B cell (primary cell): ENCODE data around the gene WDR45. TPM values are rescaled to one million over a fixed set of nuclear protein-coding genes. Genes with fewer than 3 reads are reported as not detected.
A peak's percentile ranks its signal among the peaks of the same experiment; 100 is the strongest.

Experiments used
- ATAC-seq: fragments of 200-7000 bp; cut with Tn5 transposase; one replicate; pipeline ENCODE4 v1.10.0; 2021; ENCODE audit warnings: low read depth, mild to moderate bottlenecking, moderate number of reproducible peaks, moderate library complexity
- CTCF ChIA-PET: fragments of 350-600 bp; sonication (Branson Sonifier 250); formaldehyde crosslinking; loops from one replicate; lab custom pipeline; 2021; ENCODE audit warnings: antibody characterized with exemption, inconsistent platforms; lab: Charles Lee
- POLR2A ChIA-PET: fragments of 350-600 bp; sonication (Branson Sonifier 250); formaldehyde crosslinking; loops from one replicate; lab custom pipeline; 2021; ENCODE audit warnings: antibody characterized with exemption; lab: Charles Lee
- DNase-seq: peaks from one replicate; pipeline ENCODE4 v3.0.0; 2013
- H2AFZ ChIP-seq: 2 replicates; pipeline ENCODE4 v1.6.1; 2012; ENCODE audit warnings: mild to moderate bottlenecking, low read depth, low read length; ENCODE audit not compliant: insufficient read depth, poor library complexity, severe bottlenecking
- H3K27ac ChIP-seq, 2 donors: 1 replicate in 1 of 2; 2 replicates in 1 of 2; pipeline ENCODE4 v1.5.1; 2012 to 2013; ENCODE audit warnings: low read length in 2 of 2, mild to moderate bottlenecking in 2 of 2, moderate library complexity in 1 of 2
- H3K27me3 ChIP-seq, 4 experiments: fragments of 200-600 bp in 1 of 4; sonication (generic) in 1 of 4; replicated peaks in 1 of 4; 1 replicate in 2 of 4; 2 replicates in 2 of 4; pipeline versions ENCODE4 v1.6.1 to v1.7.0; 2013 to 2016; ENCODE audit warnings: low read length in 3 of 4, mild to moderate bottlenecking in 2 of 4, mixed read lengths in 1 of 4, moderate library complexity in 1 of 4; ENCODE audit not compliant: insufficient read depth in 4 of 4, control insufficient read depth in 3 of 4; ENCODE audit errors: control extremely low read depth in 1 of 4
- H3K36me3 ChIP-seq, 2 experiments: replicated peaks in 1 of 2; 1 replicate in 1 of 2; 2 replicates in 1 of 2; pipeline versions ENCODE4 v1.6.1 to v1.7.1; 2013; ENCODE audit warnings: low read length in 1 of 2; ENCODE audit not compliant: insufficient read depth in 2 of 2, control insufficient read depth in 1 of 2; ENCODE audit errors: control extremely low read depth in 1 of 2, extremely low read depth in 1 of 2
- H3K4me1 ChIP-seq, 2 donors: fragments of 200-600 bp in 1 of 2; sonication (generic) in 1 of 2; 1 replicate in 1 of 2; 2 replicates in 1 of 2; pipeline versions ENCODE4 v1.5.1 to v1.6.1; 2013 to 2017; ENCODE audit warnings: low read length in 2 of 2; ENCODE audit not compliant: control insufficient read depth in 2 of 2, insufficient read depth in 2 of 2
- H3K4me2 ChIP-seq: replicated peaks from 2 replicates; pipeline ENCODE3; 2012; ENCODE audit warnings: mild to moderate bottlenecking, low read depth, low read length; ENCODE audit not compliant: poor library complexity, severe bottlenecking
- H3K4me3 ChIP-seq, 5 experiments: fragments of 200-600 bp in 1 of 5; sonication (generic) in 1 of 5; 1 replicate in 3 of 5; 2 replicates in 2 of 5; pipeline versions ENCODE4 v1.5.1 to v1.7.0; 2011 to 2016; ENCODE audit warnings: low read length in 4 of 5, mild to moderate bottlenecking in 4 of 5, low read depth in 2 of 5, control low read depth in 1 of 5, moderate library complexity in 1 of 5; ENCODE audit not compliant: insufficient read depth in 1 of 5; ENCODE audit errors: control extremely low read depth in 1 of 5, extremely low read depth in 1 of 5
- H3K79me2 ChIP-seq: fragments of 200-600 bp; sonication (generic); one replicate; pipeline ENCODE4 v1.6.0; 2016; ENCODE audit warnings: low read length; ENCODE audit not compliant: control insufficient read depth, insufficient read depth
- H3K9ac ChIP-seq: fragments of 200-600 bp; sonication (generic); 2 replicates; pipeline ENCODE4 v1.6.1; 2017; ENCODE audit warnings: mild to moderate bottlenecking, low read length, moderate library complexity
- H3K9me3 ChIP-seq, 3 donors: one replicate each; pipeline versions ENCODE4 v1.6.1 to v1.7.1; 2013; ENCODE audit warnings: low read length in 2 of 3; ENCODE audit not compliant: control insufficient read depth in 2 of 3, insufficient read depth in 1 of 3; ENCODE audit errors: control extremely low read depth in 1 of 3
- H4K20me1 ChIP-seq: 2 replicates; pipeline ENCODE4 v1.6.0; 2012; ENCODE audit warnings: mild to moderate bottlenecking, low read length; ENCODE audit not compliant: insufficient read depth, control insufficient read depth, poor library complexity, severe bottlenecking
- H3K27ac Mint-ChIP-seq: one replicate; pipeline ENCODE4 v1.8.0; 2021; ENCODE audit warnings: mixed read lengths
- H3K27me3 Mint-ChIP-seq: one replicate; pipeline ENCODE4 v1.8.0; 2021; ENCODE audit warnings: mixed read lengths
- H3K4me1 Mint-ChIP-seq: one replicate; pipeline ENCODE4 v1.8.0; 2021; ENCODE audit warnings: mixed read lengths
- H3K4me3 Mint-ChIP-seq: one replicate; pipeline ENCODE4 v1.8.0; 2021; ENCODE audit warnings: mixed read lengths
- H3K9me3 Mint-ChIP-seq: one replicate; pipeline ENCODE4 v1.8.0; 2022; ENCODE audit warnings: mixed read lengths; ENCODE audit not compliant: insufficient read depth
- CTCF ChIP-seq: fragments of 200-600 bp; IDR thresholded peaks from one replicate; pipeline ENCODE4 v1.8.0; 2022; ENCODE audit warnings: antibody characterized with exemption, mild to moderate bottlenecking
- EZH2 ChIP-seq: IDR thresholded peaks from 2 replicates; pipeline ENCODE4 v1.6.1; 2012; ENCODE audit warnings: borderline replicate concordance, low read depth, mild to moderate bottlenecking, moderate library complexity, low read length; ENCODE audit not compliant: insufficient read depth, poor library complexity, severe bottlenecking
- WGBS: methylation state at CpG from one replicate; pipeline ENCODE4 v1.1.5; 2013; ENCODE audit warnings: missing lambda C conversion rate; ENCODE audit not compliant: insufficient coverage; 5-methylcytosine and 5-hydroxymethylcytosine counted together
- intact Hi-C: fragments of 100-400 bp; cut with micrococcal nuclease; formaldehyde crosslinking; loops from one replicate; pipeline ENCODE4 v1.10.0; 2022
- polyA minus RNA-seq: library from RNA; depleted of rRNA, polyadenylated mRNA; stranded (reverse); fragments of >200 nt; gene quantifications from 2 replicates; pipeline ENCODE4 v1.2.3, GENCODE V29; 2012
- polyA plus RNA-seq: library from polyadenylated mRNA; depleted of rRNA; stranded (reverse); fragments of >200 nt; gene quantifications from 2 replicates; pipeline ENCODE4 v1.2.3, GENCODE V29; 2012
- total RNA-seq, 2 donors: library from RNA; stranded (reverse); fragments of 120-200 nt in 1 of 2; gene quantifications; 1 replicate in 1 of 2; 2 replicates in 1 of 2; pipeline versions ENCODE4 v1.2.3 to v1.2.4, GENCODE V29; 2013 to 2022

Gene WDR45
- total RNA-seq (92.0 and 100 TPM in 2 replicates), polyA plus RNA-seq (153 and 238 TPM in 2 replicates), polyA minus RNA-seq (83.6 and 91.3 TPM in 2 replicates)
- 44.3 TPM for total RNA-seq (2013)

- peaks cover 14% of the 10 kb centered on the region for H3K4me1 Mint-ChIP-seq
- no peaks in the 10 kb centered on the region for H3K27me3 ChIP-seq
- CTCF ChIA-PET = interaction anchor here (0.9 to 1.8 kb wide), 2 partner anchors 27 to 100 kb away, joined by 3 to 4 read pairs; no protein-coding TSS in a partner anchor
- peak within 1 kb of the TSS; percentile 67 for H2AFZ ChIP-seq
- peak within 1 kb of the TSS; percentile 27 to 73 (median 67) for H3K4me3 ChIP-seq
- no peaks in the 10 kb centered on the region for H3K79me2 ChIP-seq
- DNase-seq (peak; percentile 78), ATAC-seq (peak; percentile 79)
- H3K9me3 ChIP-seq = no peaks in the 10 kb centered on the region
- H3K4me1 ChIP-seq = peaks cover 6 to 8% of the 10 kb centered on the region in 2 donors
- H3K4me3 Mint-ChIP-seq = peak within 1 kb of the TSS; percentile 95
- peak within 1 kb of the TSS; percentile 83 for H3K4me2 ChIP-seq
- POLR2A ChIA-PET = interaction anchor here (0.6 to 1.8 kb wide), 13 partner anchors 15 to 1859 kb away, joined by 3 to 9 read pairs (median 3); partner anchors contain the start of genes GRIPAP1 and OTUD5
- peak within 1 kb of the TSS; percentile 86 for H3K9ac ChIP-seq
- 2% methylated on average over 29 of the region's 55 CpGs for WGBS
- no peaks in the 10 kb centered on the region for H3K9me3 Mint-ChIP-seq
- H3K27ac Mint-ChIP-seq = peak within 1 kb of the TSS; percentile 99
- peak within 1 kb of the TSS; percentile 94 to 97 for H3K27ac ChIP-seq
- no peaks in the 10 kb centered on the region for H4K20me1 ChIP-seq
- TF ChIP-seq EZH2 = no peak
- TF ChIP-seq CTCF = no peak
- H3K27me3 Mint-ChIP-seq = no peaks in the 10 kb centered on the region
- intact Hi-C loops = loop anchor here (1.0 to 2.0 kb wide), 2 partner anchors 22 to 77 kb away; partner anchors contain the start of gene GRIPAP1
- H3K36me3 ChIP-seq = no peaks in the 10 kb centered on the region
These were observed at the start of gene WDR45 for GRCh38 chrX:49079489-49080428. Gene WDR45, minus strand, starts transcription at chrX:49079887. Its CDS starts 1,792 bp downstream, at chrX:49078095.
